Peyer's patch (tissue), 4 donors: ENCODE measurements around the gene ZNF791. TPM values are rescaled to one million over a fixed set of nuclear protein-coding genes. Genes with fewer than 3 reads are reported as not detected.
A peak's percentile ranks its signal among the peaks of the same experiment; 100 is the strongest.

Source experiments
- DNase-seq, 3 donors: peaks; one replicate each; pipeline ENCODE4 v3.0.0-alpha.2; 2017 to 2019
- H3K27ac ChIP-seq, 4 donors: fragments of 200-600 bp; sonication (generic); one replicate each; pipeline ENCODE4 v1.5.1; 2016 to 2019
- H3K27me3 ChIP-seq, 2 donors: fragments of 200-600 bp; sonication (generic); one replicate each; pipeline ENCODE4 v1.5.1; 2019
- H3K36me3 ChIP-seq, 3 donors: fragments of 200-600 bp; sonication (generic); one replicate each; pipeline ENCODE4 v1.5.1; 2016 to 2019
- H3K4me1 ChIP-seq, 4 donors: fragments of 200-600 bp; sonication (generic); one replicate each; pipeline ENCODE4 v1.5.1; 2016 to 2019
- H3K4me3 ChIP-seq, 4 donors: fragments of 200-600 bp; sonication (generic); 1 replicate in 3 of 4; 2 replicates in 1 of 4; pipeline ENCODE4 v1.5.1; 2016 to 2019; ENCODE audit warnings: mild to moderate bottlenecking in 1 of 4
- H3K9me3 ChIP-seq, 4 donors: fragments of 200-600 bp; sonication (generic); one replicate each; pipeline ENCODE4 v1.5.1; 2016 to 2019; ENCODE audit warnings: mild to moderate bottlenecking in 1 of 4
- CTCF ChIP-seq, 6 experiments: fragments of 450-650 bp in 4 of 6; fragments of 200-600 bp in 2 of 6; sonication (generic) in 1 of 6; IDR thresholded peaks; one replicate each; pipeline ENCODE4 v1.5.1; 2017 to 2019; ENCODE audit warnings: antibody characterized with exemption in 6 of 6, mild to moderate bottlenecking in 3 of 6, moderate library complexity in 1 of 6
- POLR2A ChIP-seq, 2 donors: fragments of 450-650 bp; IDR thresholded peaks; one replicate each; pipeline ENCODE4 v1.5.1; 2017; ENCODE audit warnings: antibody characterized with exemption in 2 of 2, mild to moderate bottlenecking in 2 of 2, moderate library complexity in 2 of 2
- total RNA-seq, 4 donors: library from RNA; depleted of rRNA; stranded (reverse); fragments of >200 nt; gene quantifications; one replicate each; pipeline ENCODE4 v1.1.0, GENCODE V29; 2016

Gene ZNF791
- total RNA-seq, 4 donors from 2014 or later: 17.2 to 34.6 (median 29.3) TPM

- H3K27me3 ChIP-seq: no peaks in the 10 kb centered on the region
- peaks cover 0 to 39% (median 24%) of the 10 kb centered on the region in 4 donors for H3K4me1 ChIP-seq
- peaks cover 0 to 43% (median 0%) of the 10 kb centered on the region in 3 donors for H3K36me3 ChIP-seq
- peak overlapping the region; percentile 72 to 96 (median 74) for H3K27ac ChIP-seq
- peak overlapping the region; percentile 61 to 92 (median 88) for H3K4me3 ChIP-seq
- peak in 1 of 3 donors; percentile 59 for DNase-seq
- H3K9me3 ChIP-seq: no peaks in the 10 kb centered on the region
- TF ChIP-seq POLR2A (IDR thresholded peaks at IDR 0.05) (no peak), CTCF (IDR thresholded peaks at IDR 0.05) (no peak)
Measured at GRCh38 chr19:12665671-12666264, 55.0 kb downstream of the ZNF791 start.

GRCh38 chr19:12666265-12667048, 55.7 kb downstream of the ZNF791 start, which contains the start of the genes MAN2B1 and WDR83:
TSS of gene MAN2B1 (minus strand) at chr19:12666742. CDS start at chr19:12666701, 41 bp downstream.
TSS of gene WDR83 (plus strand) at chr19:12666807. CDS start at chr19:12669791, 2,984 bp downstream.
- TF ChIP-seq POLR2A (IDR thresholded peaks at IDR 0.05): peak in 1 of 2 donors; percentile 14
- TF ChIP-seq CTCF (IDR thresholded peaks at IDR 0.05): no peak
- no peaks in the 10 kb centered on the region for H3K27me3 ChIP-seq
- peaks cover 0 to 42% (median 25%) of the 10 kb centered on the region in 4 donors for H3K4me1 ChIP-seq
- H3K27ac ChIP-seq: peak within 1 kb of the TSS; percentile 72 to 96 (median 74)
- H3K36me3 ChIP-seq: peaks cover 0 to 36% (median 0%) of the 10 kb centered on the region in 3 donors
- DNase-seq: peak; percentile 85 to 90 (median 88)
- no peaks in the 10 kb centered on the region for H3K9me3 ChIP-seq
- peak within 1 kb of the TSS; percentile 61 to 92 (median 88) for H3K4me3 ChIP-seq

- H3K9me3 ChIP-seq: no peaks in the 10 kb centered on the region
- H3K27me3 ChIP-seq: no peaks in the 10 kb centered on the region
- peaks cover 0 to 42% (median 25%) of the 10 kb centered on the region in 4 donors for H3K4me1 ChIP-seq
- H3K27ac ChIP-seq: no peak overlapping the region
- H3K4me3 ChIP-seq: peak overlapping the region in 2 of 4 donors; percentile 84 to 98
- TF ChIP-seq POLR2A (IDR thresholded peaks at IDR 0.05): no peak
- no peak for TF ChIP-seq CTCF (IDR thresholded peaks at IDR 0.05)
- no peak for DNase-seq
- peaks cover 0 to 28% (median 0%) of the 10 kb centered on the region in 3 donors for H3K36me3 ChIP-seq
Measured at GRCh38 chr19:12667731-12668302, 57.1 kb downstream of the ZNF791 start.

- Histone ChIP-seq H3K27me3 (no peaks in the 10 kb centered on the region), H3K9me3 (no peaks in the 10 kb centered on the region), H3K4me3 (peak overlapping the region; percentile 83 to 98 (median 86)), H3K36me3 (peaks cover 0 to 26% (median 0%) of the 10 kb centered on the region in 3 donors), H3K27ac (peak overlapping the region in 3 of 4 donors; percentile 84 to 90 (median 88)), H3K4me1 (peaks cover 0 to 42% (median 25%) of the 10 kb centered on the region in 4 donors)
- TF ChIP-seq CTCF (IDR thresholded peaks at IDR 0.05) (no peak), POLR2A (IDR thresholded peaks at IDR 0.05) (no peak)
- DNase-seq: no peak
Measured at GRCh38 chr19:12668346-12668745, 57.6 kb downstream of the ZNF791 start.

- H3K36me3 ChIP-seq: peaks cover 0 to 25% (median 0%) of the 10 kb centered on the region in 3 donors
- peak overlapping the region; percentile 83 to 98 (median 86) for H3K4me3 ChIP-seq
- TF ChIP-seq CTCF (IDR thresholded peaks at IDR 0.05): no peak
- TF ChIP-seq POLR2A (IDR thresholded peaks at IDR 0.05): peak in 1 of 2 donors; percentile 27
- peak in 2 of 3 donors; percentile 53 to 73 for DNase-seq
- peak overlapping the region; percentile 84 to 93 (median 89) for H3K27ac ChIP-seq
- H3K9me3 ChIP-seq: no peaks in the 10 kb centered on the region
- no peaks in the 10 kb centered on the region for H3K27me3 ChIP-seq
- H3K4me1 ChIP-seq: peaks cover 0 to 42% (median 25%) of the 10 kb centered on the region in 4 donors
Measured at GRCh38 chr19:12668932-12669269, 58.2 kb downstream of the ZNF791 start.
